ENCODE results near the gene ZNF441.
A peak's percentile ranks its signal among the peaks of the same experiment; 100 is the strongest.
"Not testable (repeated sequence)": the region's sequence is repeated elsewhere in the genome, so short reads cannot be mapped to it uniquely, and the experiment has no call there.

Gene ZNF441

GRCh38 chr19:11780431-11781020 lies 13.7 kb downstream of the ZNF441 start:
- DNase-seq (ENCODE audit: low read depth) = no peak

- DNase-seq (ENCODE audit: low read depth) = no peak
These were observed 14.7 kb downstream of the ZNF441 start for GRCh38 chr19:11781295-11782057.

- DNase-seq (ENCODE audit: low read depth) = no peak
These were observed 17.0 kb downstream of the ZNF441 start for GRCh38 chr19:11783767-11784166.

- DNase-seq (ENCODE audit: low read depth) = no peak
These were observed 17.6 kb downstream of the ZNF441 start for GRCh38 chr19:11784356-11784755.

- DNase-seq (ENCODE audit: low read depth) = no peak
These were observed 20.7 kb downstream of the ZNF441 start for GRCh38 chr19:11787536-11787935.

- no peak for DNase-seq (ENCODE audit: low read depth)
These were observed 26.1 kb downstream of the ZNF441 start for GRCh38 chr19:11792942-11793341.

GRCh38 chr19:11797491-11797890 lies 30.7 kb downstream of the ZNF441 start:
- DNase-seq (ENCODE audit: low read depth) = peak; percentile 54

GRCh38 chr19:11798391-11799330 lies 31.9 kb downstream of the ZNF441 start, which contains the start of gene ZNF491:
TSS of gene ZNF491 (plus strand) at chr19:11798523. CDS start at chr19:11805954, 7,431 bp downstream.
- DNase-seq (ENCODE audit: low read depth) = no peak

- no peak for DNase-seq (ENCODE audit: low read depth)
These were observed 39.7 kb downstream of the ZNF441 start for GRCh38 chr19:11806354-11807098.

GRCh38 chr19:11807099-11807380 lies 40.2 kb downstream of the ZNF441 start:
- DNase-seq (ENCODE audit: low read depth) = no peak

- DNase-seq (ENCODE audit: low read depth) = no peak
These were observed 46.9 kb downstream of the ZNF441 start for GRCh38 chr19:11813703-11814028.

- peak; percentile 89 for DNase-seq (ENCODE audit: low read depth)
These were observed 47.4 kb downstream of the ZNF441 start, which contains the start of gene ZNF440 for GRCh38 chr19:11814029-11814699. TSS of gene ZNF440 (plus strand) at chr19:11814273. CDS start at chr19:11814448, 175 bp downstream.

GRCh38 chr19:11814700-11815035 lies 47.9 kb downstream of the ZNF441 start:
- no peak for DNase-seq (ENCODE audit: low read depth)

GRCh38 chr19:11821474-11822109 lies 54.8 kb downstream of the ZNF441 start:
- no peak for DNase-seq (ENCODE audit: low read depth)

- not testable (repeated sequence) for DNase-seq (ENCODE audit: low read depth)
These were observed 62.4 kb downstream of the ZNF441 start for GRCh38 chr19:11828957-11829876.

GRCh38 chr19:11832253-11832912 lies 65.6 kb downstream of the ZNF441 start:
- no peak for DNase-seq (ENCODE audit: low read depth)

GRCh38 chr19:11833541-11833940 lies 66.7 kb downstream of the ZNF441 start:
- no peak for DNase-seq (ENCODE audit: low read depth)
